Measurements from ENCODE around the gene NLRP3.
A peak's percentile ranks its signal among the peaks of the same experiment; 100 is the strongest.
"Not testable (repeated sequence)": the region's sequence is repeated elsewhere in the genome, so short reads cannot be mapped to it uniquely, and the experiment has no call there.

The NLRP3 gene

GRCh38 chr1:247474367-247474766, 58.4 kb downstream of the NLRP3 start:
- TF ChIP-seq ZFX (IDR thresholded peaks at IDR 0.05; ENCODE audit: borderline replicate concordance): no peak
- TF ChIP-seq, protein P1, sequence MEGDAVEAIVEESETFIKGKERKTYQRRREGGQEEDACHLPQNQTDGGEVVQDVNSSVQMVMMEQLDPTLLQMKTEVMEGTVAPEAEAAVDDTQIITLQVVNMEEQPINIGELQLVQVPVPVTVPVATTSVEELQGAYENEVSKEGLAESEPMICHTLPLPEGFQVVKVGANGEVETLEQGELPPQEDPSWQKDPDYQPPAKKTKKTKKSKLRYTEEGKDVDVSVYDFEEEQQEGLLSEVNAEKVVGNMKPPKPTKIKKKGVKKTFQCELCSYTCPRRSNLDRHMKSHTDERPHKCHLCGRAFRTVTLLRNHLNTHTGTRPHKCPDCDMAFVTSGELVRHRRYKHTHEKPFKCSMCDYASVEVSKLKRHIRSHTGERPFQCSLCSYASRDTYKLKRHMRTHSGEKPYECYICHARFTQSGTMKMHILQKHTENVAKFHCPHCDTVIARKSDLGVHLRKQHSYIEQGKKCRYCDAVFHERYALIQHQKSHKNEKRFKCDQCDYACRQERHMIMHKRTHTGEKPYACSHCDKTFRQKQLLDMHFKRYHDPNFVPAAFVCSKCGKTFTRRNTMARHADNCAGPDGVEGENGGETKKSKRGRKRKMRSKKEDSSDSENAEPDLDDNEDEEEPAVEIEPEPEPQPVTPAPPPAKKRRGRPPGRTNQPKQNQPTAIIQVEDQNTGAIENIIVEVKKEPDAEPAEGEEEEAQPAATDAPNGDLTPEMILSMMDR (IDR thresholded peaks at IDR 0.05): no peak
- H3K27ac ChIP-seq: no peak overlapping the region

GRCh38 chr1:247475793-247476192, 59.8 kb downstream of the NLRP3 start:
- no peak for TF ChIP-seq ZFX (IDR thresholded peaks at IDR 0.05; ENCODE audit: borderline replicate concordance)
- TF ChIP-seq, protein P1 (IDR thresholded peaks at IDR 0.05): no peak
- H3K27ac ChIP-seq: no peak overlapping the region

DNA sequence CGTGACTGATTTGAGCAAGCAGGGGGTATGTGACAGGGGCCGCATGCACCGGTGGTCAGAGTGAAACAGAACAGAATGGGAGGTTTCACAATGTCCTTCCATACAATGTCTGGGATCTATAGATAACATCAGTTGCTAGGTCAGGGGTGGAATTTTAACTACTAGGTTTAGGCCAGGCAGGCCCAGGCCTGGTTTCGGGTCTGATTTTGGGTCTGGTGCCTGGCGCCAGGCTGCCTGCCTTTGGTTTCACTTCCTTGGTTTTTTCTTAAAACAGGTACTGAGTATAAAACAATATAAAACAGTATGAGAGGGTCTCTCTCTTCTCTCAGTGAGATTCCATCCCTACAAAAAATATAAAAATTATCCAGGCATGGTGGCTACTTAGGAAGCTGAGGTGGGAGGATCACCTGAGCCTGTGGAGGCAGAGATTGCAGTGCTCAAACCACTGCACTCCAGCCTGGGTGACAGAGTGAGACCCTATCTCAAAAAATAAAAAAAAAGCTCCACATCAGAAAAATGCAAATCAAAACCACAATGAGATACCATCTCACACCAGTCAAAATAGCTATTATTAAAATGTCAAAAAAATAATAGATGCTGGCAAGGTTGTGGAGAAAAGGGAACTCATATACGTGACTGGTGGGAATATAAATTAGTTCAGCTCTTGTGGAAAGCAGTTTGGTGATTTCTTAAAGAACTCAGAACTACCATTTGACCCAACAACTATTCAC, 60.5 kb downstream of the NLRP3 start:
- not testable (repeated sequence) for H3K27ac ChIP-seq

- TF ChIP-seq, protein P1 (IDR thresholded peaks at IDR 0.05): no peak
- TF ChIP-seq ZFX (IDR thresholded peaks at IDR 0.05; ENCODE audit: borderline replicate concordance): no peak
- H3K27ac ChIP-seq: no peak overlapping the region
These were observed 66.8 kb downstream of the NLRP3 start for GRCh38 chr1:247482747-247483146.

GRCh38 chr1:247487057-247487456, 71.1 kb downstream of the NLRP3 start:
- TF ChIP-seq, protein P1 (IDR thresholded peaks at IDR 0.05): peak; percentile 30
- TF ChIP-seq ZFX (IDR thresholded peaks at IDR 0.05; ENCODE audit: borderline replicate concordance): no peak
- H3K27ac ChIP-seq: no peak overlapping the region

DNA sequence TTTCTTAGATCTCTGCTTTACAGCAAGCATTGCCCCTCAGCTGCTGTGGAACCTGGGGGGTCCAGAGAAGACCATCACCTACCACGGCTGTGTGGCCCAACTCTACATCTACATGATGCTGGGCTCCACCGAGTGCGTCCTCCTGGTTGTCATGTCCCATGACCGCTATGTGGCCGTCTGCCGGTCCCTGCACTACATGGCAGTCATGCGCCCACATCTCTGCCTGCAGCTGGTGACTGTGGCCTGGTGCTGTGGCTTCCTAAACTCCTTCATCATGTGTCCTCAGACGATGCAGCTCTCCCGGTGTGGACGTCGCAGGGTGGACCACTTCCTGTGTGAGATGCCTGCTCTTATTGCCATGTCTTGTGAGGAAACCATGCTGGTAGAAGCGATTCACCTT, 75.4 kb downstream of the NLRP3 start:
- H3K27ac ChIP-seq: no peak overlapping the region
- TF ChIP-seq ZFX (IDR thresholded peaks at IDR 0.05; ENCODE audit: borderline replicate concordance): no peak
- TF ChIP-seq, protein P1 (IDR thresholded peaks at IDR 0.05): no peak

GRCh38 chr1:247493106-247493505, 77.1 kb downstream of the NLRP3 start:
- H3K27ac ChIP-seq: no peak overlapping the region
- TF ChIP-seq, protein P1 (IDR thresholded peaks at IDR 0.05): no peak
- no peak for TF ChIP-seq ZFX (IDR thresholded peaks at IDR 0.05; ENCODE audit: borderline replicate concordance)

- no peak overlapping the region for H3K27ac ChIP-seq
- TF ChIP-seq, protein P1 (IDR thresholded peaks at IDR 0.05): no peak
- no peak for TF ChIP-seq ZFX (IDR thresholded peaks at IDR 0.05; ENCODE audit: borderline replicate concordance)
These were observed 78.8 kb downstream of the NLRP3 start for GRCh38 chr1:247494767-247495166.
